ENCODE data around the gene PTGER2. TPM values are rescaled to one million over a fixed set of nuclear protein-coding genes. Genes with fewer than 3 reads are reported as not detected.

PTGER2 gene
- total RNA-seq, 1 donor from 2014 or later = 2.2 TPM

DNA sequence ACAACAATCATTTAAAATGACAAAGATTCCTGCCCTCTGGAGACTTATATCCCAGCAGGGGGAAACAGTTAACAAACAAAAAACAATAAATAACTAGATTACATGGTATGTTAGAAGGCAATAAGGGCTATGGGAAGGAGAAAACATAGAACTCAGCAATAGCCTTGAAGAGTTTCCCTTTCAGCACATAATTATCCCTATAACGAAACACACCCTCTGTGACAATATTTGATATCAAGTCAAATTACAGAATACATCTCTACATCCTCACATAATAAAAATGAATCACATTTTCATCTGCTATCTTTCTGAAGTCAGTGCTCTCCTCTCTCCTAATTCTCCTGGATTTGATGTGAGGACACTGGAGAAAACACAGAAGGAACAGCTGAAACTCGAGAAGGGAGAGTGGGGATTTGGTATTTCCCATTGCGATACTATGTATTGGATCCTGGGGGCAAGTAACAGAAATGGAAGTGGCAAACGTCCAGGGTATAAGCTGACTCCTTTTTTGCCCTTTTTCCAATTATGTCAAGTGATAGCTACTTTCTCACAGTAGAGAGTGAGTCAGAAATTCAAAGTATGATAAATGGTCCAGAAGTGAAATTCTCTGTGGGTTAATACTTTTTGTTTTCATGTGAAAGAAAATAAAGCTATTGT is 9.7 kb upstream of the PTGER2 start:
- DNase-seq (ENCODE audit: low read depth) = no peak
- no peak overlapping the region for H3K4me3 ChIP-seq (ENCODE audit: low read depth, low read length)
- TF ChIP-seq, protein P1, sequence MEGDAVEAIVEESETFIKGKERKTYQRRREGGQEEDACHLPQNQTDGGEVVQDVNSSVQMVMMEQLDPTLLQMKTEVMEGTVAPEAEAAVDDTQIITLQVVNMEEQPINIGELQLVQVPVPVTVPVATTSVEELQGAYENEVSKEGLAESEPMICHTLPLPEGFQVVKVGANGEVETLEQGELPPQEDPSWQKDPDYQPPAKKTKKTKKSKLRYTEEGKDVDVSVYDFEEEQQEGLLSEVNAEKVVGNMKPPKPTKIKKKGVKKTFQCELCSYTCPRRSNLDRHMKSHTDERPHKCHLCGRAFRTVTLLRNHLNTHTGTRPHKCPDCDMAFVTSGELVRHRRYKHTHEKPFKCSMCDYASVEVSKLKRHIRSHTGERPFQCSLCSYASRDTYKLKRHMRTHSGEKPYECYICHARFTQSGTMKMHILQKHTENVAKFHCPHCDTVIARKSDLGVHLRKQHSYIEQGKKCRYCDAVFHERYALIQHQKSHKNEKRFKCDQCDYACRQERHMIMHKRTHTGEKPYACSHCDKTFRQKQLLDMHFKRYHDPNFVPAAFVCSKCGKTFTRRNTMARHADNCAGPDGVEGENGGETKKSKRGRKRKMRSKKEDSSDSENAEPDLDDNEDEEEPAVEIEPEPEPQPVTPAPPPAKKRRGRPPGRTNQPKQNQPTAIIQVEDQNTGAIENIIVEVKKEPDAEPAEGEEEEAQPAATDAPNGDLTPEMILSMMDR (conservative IDR thresholded peaks at IDR 0.05; ENCODE audit: low read depth, low read length) = no peak

- TF ChIP-seq, protein P1 (conservative IDR thresholded peaks at IDR 0.05; ENCODE audit: low read depth, low read length) = no peak
- H3K4me3 ChIP-seq (ENCODE audit: low read depth, low read length) = no peak overlapping the region
- DNase-seq (ENCODE audit: low read depth) = no peak
Observed at GRCh38 chr14:52305014-52305413, 9.1 kb upstream of the PTGER2 start.

GRCh38 chr14:52307376-52307775 is 6.7 kb upstream of the PTGER2 start:
- TF ChIP-seq, protein P1 (conservative IDR thresholded peaks at IDR 0.05; ENCODE audit: low read depth, low read length) = no peak
- no peak for DNase-seq (ENCODE audit: low read depth)
- H3K4me3 ChIP-seq (ENCODE audit: low read depth, low read length) = no peak overlapping the region

DNA sequence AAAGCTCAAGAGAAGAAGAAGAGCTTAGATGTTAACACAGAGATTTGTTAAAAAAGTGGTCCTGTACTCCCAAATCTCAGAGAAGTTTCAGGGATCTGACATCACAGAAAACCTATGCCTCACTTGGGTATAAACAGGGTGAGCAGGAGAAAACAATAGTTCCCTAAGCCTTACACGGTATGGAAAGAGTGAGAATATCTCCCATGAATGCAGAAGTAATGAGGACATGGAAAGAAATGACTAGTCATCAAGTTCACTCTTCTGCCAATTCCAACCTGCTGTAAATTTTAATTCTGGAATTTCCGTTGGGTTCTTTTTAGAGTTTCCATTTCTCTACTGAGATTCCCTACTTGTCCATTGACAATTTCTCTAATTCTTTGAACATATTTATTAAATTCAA is 6.2 kb upstream of the PTGER2 start:
- no peak overlapping the region for H3K4me3 ChIP-seq (ENCODE audit: low read depth, low read length)
- DNase-seq (ENCODE audit: low read depth) = no peak
- TF ChIP-seq, protein P1 (conservative IDR thresholded peaks at IDR 0.05; ENCODE audit: low read depth, low read length) = no peak

- DNase-seq (ENCODE audit: low read depth) = no peak
Observed at GRCh38 chr14:52310541-52310940, 3.6 kb upstream of the PTGER2 start.

GRCh38 chr14:52312931-52313355 is 1.2 kb upstream of the PTGER2 start:
- H3K4me3 ChIP-seq (ENCODE audit: low read depth, low read length) = peak overlapping the region; percentile 95
- no peak for DNase-seq (ENCODE audit: low read depth)
- TF ChIP-seq, protein P1 (conservative IDR thresholded peaks at IDR 0.05; ENCODE audit: low read depth, low read length) = no peak

More at GRCh38 chr14:52310541-52310940, 3.6 kb upstream of the PTGER2 start:
- TF ChIP-seq, protein P1 (conservative IDR thresholded peaks at IDR 0.05; ENCODE audit: low read depth, low read length) = no peak
- H3K4me3 ChIP-seq (ENCODE audit: low read depth, low read length) = no peak overlapping the region

DNA sequence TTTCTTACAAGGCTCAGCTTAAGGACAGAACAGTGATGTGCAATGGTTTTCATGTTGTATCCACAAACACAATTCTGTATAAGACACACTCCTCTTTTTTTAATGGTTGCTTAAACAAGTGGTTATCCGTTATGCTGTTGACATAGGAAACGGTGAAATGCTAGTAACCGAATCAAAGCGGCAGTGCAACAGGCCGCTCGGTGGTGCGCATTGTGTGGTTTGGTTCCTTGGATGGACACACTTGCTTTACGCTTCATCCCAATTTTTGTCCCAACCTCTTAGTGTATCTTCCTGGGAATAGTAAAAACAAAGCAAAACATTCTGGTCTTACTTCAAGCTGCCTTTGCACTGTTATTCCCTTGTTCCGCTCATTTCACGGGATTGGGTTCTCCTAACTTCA is 650 bp upstream of the PTGER2 start:
- peak overlapping the region; percentile 95 for H3K4me3 ChIP-seq (ENCODE audit: low read depth, low read length)
- TF ChIP-seq, protein P1 (conservative IDR thresholded peaks at IDR 0.05; ENCODE audit: low read depth, low read length) = no peak
- no peak for DNase-seq (ENCODE audit: low read depth)
